ENCODE results near the gene MST1R. TPM values are rescaled to one million over a fixed set of nuclear protein-coding genes. Genes with fewer than 3 reads are reported as not detected.
"Not testable (repeated sequence)": the region's sequence is repeated elsewhere in the genome, so short reads cannot be mapped to it uniquely, and the experiment has no call there.

MST1R gene
- total RNA-seq, 5 donors from 2014 or later (not counting 1 experiment from before 2014, with no cell fraction given), result 0.59 to 1.6 (median 1.3) TPM

DNA sequence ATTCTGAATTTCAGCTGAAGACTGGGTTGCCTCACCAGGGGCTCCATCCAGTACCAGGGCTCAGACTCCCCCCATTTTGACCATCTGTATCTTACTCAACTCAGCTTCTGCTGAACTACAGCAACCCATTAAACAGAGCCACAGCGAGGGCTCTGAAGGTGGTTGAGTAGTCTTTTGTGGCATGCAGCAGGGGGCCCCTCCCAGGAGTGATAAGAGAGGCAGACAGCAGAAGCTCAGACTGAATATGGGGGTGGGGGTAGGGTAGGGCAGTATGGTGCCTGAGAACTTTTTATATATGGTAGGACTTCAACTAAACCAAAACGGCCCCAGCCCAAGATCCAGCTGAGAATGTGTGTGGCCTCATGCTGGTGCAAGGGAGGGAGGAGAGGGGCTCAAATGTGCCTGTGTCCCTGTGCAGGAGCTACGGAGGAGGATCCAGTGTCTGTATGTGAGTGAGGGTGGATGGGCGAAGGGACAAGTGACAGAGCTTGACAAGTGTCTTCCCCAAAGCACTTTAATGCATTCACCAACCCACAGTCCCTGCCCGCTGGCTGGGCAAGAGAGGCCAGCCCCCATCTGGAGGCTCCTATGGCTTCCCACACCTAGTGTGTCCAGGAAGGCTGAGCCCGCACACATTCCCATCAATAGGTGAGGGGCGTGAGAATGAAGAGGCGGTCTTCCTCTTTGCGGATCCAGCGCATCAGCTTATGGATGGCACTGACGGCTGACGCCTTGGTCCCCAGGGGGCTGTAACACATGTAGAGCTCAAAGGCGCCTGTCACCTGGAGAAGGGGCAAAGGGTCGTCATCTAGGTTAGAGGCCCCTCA, 4.9 kb upstream of the MST1R start:
- Histone ChIP-seq H3K9me3 (no peaks in the 10 kb centered on the region), H3K27ac (ENCODE audit: low read length) (no peak overlapping the region), H3K4me1 (ENCODE audit: control insufficient read depth in 1 of 2, extremely low read depth in 1 of 2, insufficient read depth in 2 of 2, low read length in 2 of 2) (peaks cover 13 to 30% of the 10 kb centered on the region in 2 experiments), H3K4me3 (ENCODE audit: control insufficient read depth in 1 of 2, extremely low read depth in 1 of 2, low read length in 1 of 2) (no peak overlapping the region), H3K36me3 (ENCODE audit: control insufficient read depth in 2 of 2, extremely low read depth in 1 of 2, insufficient read depth in 1 of 2, low read length in 1 of 2) (peaks cover 17 to 37% of the 10 kb centered on the region in 2 donors), H3K27me3 (replicated peaks in 1 of 2; ENCODE audit: control insufficient read depth in 2 of 2, extremely low read depth in 1 of 2, insufficient read depth in 2 of 2, low read length in 1 of 2) (no peaks in the 10 kb centered on the region)
- Mint-ChIP-seq H3K9me3 (no peaks in the 10 kb centered on the region), H3K27me3 (no peaks in the 10 kb centered on the region), H3K4me3 (no peak overlapping the region), H3K4me1 (peaks cover 21 to 29% (median 28%) of the 10 kb centered on the region in 3 donors), H3K27ac (no peak overlapping the region), H3K36me3 (peaks cover 28% of the 10 kb centered on the region)
- CTCF ChIA-PET, result interaction anchor here in 1 of 2 donors (0.6 kb wide), 1 partner anchor 21 kb away, joined by 6 read pairs; no protein-coding TSS in a partner anchor
- POLR2A ChIA-PET, result no interaction called here
- ATAC-seq (replicated peaks in 1 of 4) (no peak), DNase-seq (no peak)
- WGBS (ENCODE audit: insufficient coverage), result 100% methylated on average over 8 of the region's 14 CpGs

DNA sequence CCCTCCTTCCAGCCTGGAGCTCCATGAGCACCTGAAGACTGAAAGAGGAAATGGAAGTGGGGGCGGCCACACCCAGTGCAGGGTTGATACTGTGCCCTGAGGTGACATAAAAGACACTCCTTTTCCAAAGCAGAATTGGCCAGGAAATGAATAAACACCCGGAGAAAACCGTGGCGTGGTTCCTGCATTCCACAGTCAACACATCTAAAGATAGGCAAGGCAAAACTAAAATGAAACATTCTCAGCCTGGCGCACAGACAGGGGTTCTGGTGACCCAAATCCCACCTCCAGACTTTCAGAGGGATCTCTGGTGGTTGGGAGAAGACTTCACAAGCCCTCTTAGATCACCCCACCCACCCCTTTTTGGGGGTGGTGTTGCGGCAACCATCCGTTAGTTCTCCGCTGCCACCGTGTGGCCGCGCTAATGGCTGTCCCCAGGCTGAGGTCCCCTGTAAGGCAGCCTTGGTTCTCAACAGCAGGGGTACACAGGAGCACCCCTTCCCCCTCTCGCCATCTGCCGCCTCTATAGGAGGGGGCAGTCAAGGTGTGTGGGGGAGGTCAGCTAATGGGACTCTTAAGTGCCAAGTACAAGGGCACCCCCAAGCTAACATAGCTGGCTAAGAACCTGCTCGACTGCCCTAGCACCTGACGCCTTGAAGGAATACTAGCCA, 2.5 kb upstream of the MST1R start:
- H3K27ac ChIP-seq (ENCODE audit: low read length), result peak overlapping the region; percentile 11

GRCh38 chr3:49904448-49904847, 775 bp upstream of the MST1R start:
- H3K9me3 ChIP-seq; H3K36me3 Mint-ChIP-seq; H3K4me3 ChIP-seq (ENCODE audit: control insufficient read depth in 1 of 2, extremely low read depth in 1 of 2, low read length in 1 of 2); H3K27me3 ChIP-seq (replicated peaks in 1 of 2; ENCODE audit: control insufficient read depth in 2 of 2, extremely low read depth in 1 of 2, insufficient read depth in 2 of 2, low read length in 1 of 2); CTCF ChIA-PET; H3K27ac ChIP-seq (ENCODE audit: low read length); H3K27me3 Mint-ChIP-seq; H3K9me3 Mint-ChIP-seq; DNase-seq; ATAC-seq (replicated peaks in 1 of 4): not testable (repeated sequence)
- peaks cover 2 to 14% of the 10 kb centered on the region in 2 donors for H3K36me3 ChIP-seq (ENCODE audit: control insufficient read depth in 2 of 2, extremely low read depth in 1 of 2, insufficient read depth in 1 of 2, low read length in 1 of 2)
- POLR2A ChIA-PET, result interaction anchor here in 1 of 2 donors (0.7 kb wide), 1 partner anchor 1481 kb away, joined by 4 read pairs; the partner anchor contains the start of gene MANF
- Mint-ChIP-seq H3K4me1 (peaks cover 21 to 36% (median 30%) of the 10 kb centered on the region in 3 donors), H3K4me3 (peak overlapping the region in 2 of 3 donors; percentile 74 to 80), H3K27ac (peak overlapping the region; percentile 84 to 87)
- H3K4me1 ChIP-seq (ENCODE audit: control insufficient read depth in 1 of 2, extremely low read depth in 1 of 2, insufficient read depth in 2 of 2, low read length in 2 of 2), result peaks cover 13 to 37% of the 10 kb centered on the region in 2 experiments
- 100% methylated on average over 8 of the region's 13 CpGs for WGBS (ENCODE audit: insufficient coverage)

More for the DNA sequence above, 2.5 kb upstream of the MST1R start:
- CTCF ChIA-PET, result no interaction called here
- POLR2A ChIA-PET, result no interaction called here
- no peaks in the 10 kb centered on the region for H3K27me3 Mint-ChIP-seq
- H3K36me3 Mint-ChIP-seq, result peaks cover 13% of the 10 kb centered on the region
- no peaks in the 10 kb centered on the region for H3K9me3 ChIP-seq
- DNase-seq (peak in 31 of 35 experiments; percentile 19 to 68 (median 43)), ATAC-seq (replicated peaks in 1 of 4) (peak; percentile 29 to 53 (median 32))
- H3K27me3 ChIP-seq (replicated peaks in 1 of 2; ENCODE audit: control insufficient read depth in 2 of 2, extremely low read depth in 1 of 2, insufficient read depth in 2 of 2, low read length in 1 of 2), result no peaks in the 10 kb centered on the region
- H3K27ac Mint-ChIP-seq, result peak overlapping the region; percentile 78 to 88
- peaks cover 8 to 21% of the 10 kb centered on the region in 2 donors for H3K36me3 ChIP-seq (ENCODE audit: control insufficient read depth in 2 of 2, extremely low read depth in 1 of 2, insufficient read depth in 1 of 2, low read length in 1 of 2)
- H3K4me3 ChIP-seq (ENCODE audit: control insufficient read depth in 1 of 2, extremely low read depth in 1 of 2, low read length in 1 of 2), result no peak overlapping the region
- H3K4me3 Mint-ChIP-seq, result peak overlapping the region; percentile 31 to 74 (median 56)
- no peaks in the 10 kb centered on the region for H3K9me3 Mint-ChIP-seq
- WGBS (ENCODE audit: insufficient coverage), result 61% methylated on average over 3 of the region's 15 CpGs
- H3K4me1 ChIP-seq (ENCODE audit: control insufficient read depth in 1 of 2, extremely low read depth in 1 of 2, insufficient read depth in 2 of 2, low read length in 2 of 2), result peaks cover 13 to 37% of the 10 kb centered on the region in 2 experiments
- peaks cover 21 to 34% (median 30%) of the 10 kb centered on the region in 3 donors for H3K4me1 Mint-ChIP-seq

GRCh38 chr3:49902511-49903345, 945 bp downstream of the MST1R start:
- no peak overlapping the region for H3K27ac Mint-ChIP-seq

GRCh38 chr3:49901366-49902339, 2.0 kb downstream of the MST1R start:
- Histone ChIP-seq H3K4me3 (ENCODE audit: control insufficient read depth in 1 of 2, extremely low read depth in 1 of 2, low read length in 1 of 2) (no peak overlapping the region), H3K27ac (ENCODE audit: low read length) (no peak overlapping the region), H3K4me1 (ENCODE audit: control insufficient read depth in 1 of 2, extremely low read depth in 1 of 2, insufficient read depth in 2 of 2, low read length in 2 of 2) (peaks cover 12 to 35% of the 10 kb centered on the region in 2 experiments), H3K9me3 (no peaks in the 10 kb centered on the region), H3K36me3 (ENCODE audit: control insufficient read depth in 2 of 2, extremely low read depth in 1 of 2, insufficient read depth in 1 of 2, low read length in 1 of 2) (no peaks in the 10 kb centered on the region), H3K27me3 (replicated peaks in 1 of 2; ENCODE audit: control insufficient read depth in 2 of 2, extremely low read depth in 1 of 2, insufficient read depth in 2 of 2, low read length in 1 of 2) (no peaks in the 10 kb centered on the region)
- no peaks in the 10 kb centered on the region for H3K36me3 Mint-ChIP-seq
- WGBS (ENCODE audit: insufficient coverage), result no CpG with 5 or more reads among the region's 11 CpGs
- no peak for ATAC-seq (replicated peaks in 1 of 4)
- peaks cover 19 to 31% (median 27%) of the 10 kb centered on the region in 3 donors for H3K4me1 Mint-ChIP-seq
- DNase-seq, result no peak
- ChIA-PET POLR2A (interaction anchor here in 1 of 2 donors (0.5 kb wide), 1 partner anchor 77 kb away, joined by 8 read pairs; no protein-coding TSS in a partner anchor), CTCF (interaction anchor here in 1 of 2 donors (0.8 kb wide), 1 partner anchor 63 kb away, joined by 3 read pairs; no protein-coding TSS in a partner anchor)
- H3K4me3 Mint-ChIP-seq, result no peak overlapping the region
- H3K9me3 Mint-ChIP-seq, result no peaks in the 10 kb centered on the region
- no peak overlapping the region for H3K27ac Mint-ChIP-seq
- H3K27me3 Mint-ChIP-seq, result no peaks in the 10 kb centered on the region

More at GRCh38 chr3:49902511-49903345, 945 bp downstream of the MST1R start:
- no peak overlapping the region for H3K4me3 ChIP-seq (ENCODE audit: control insufficient read depth in 1 of 2, extremely low read depth in 1 of 2, low read length in 1 of 2)
- H3K9me3 Mint-ChIP-seq, result no peaks in the 10 kb centered on the region
- no peaks in the 10 kb centered on the region for H3K27me3 ChIP-seq (replicated peaks in 1 of 2; ENCODE audit: control insufficient read depth in 2 of 2, extremely low read depth in 1 of 2, insufficient read depth in 2 of 2, low read length in 1 of 2)
- CTCF ChIA-PET, result no interaction called here
- no peaks in the 10 kb centered on the region for H3K27me3 Mint-ChIP-seq
- no peak overlapping the region for H3K27ac ChIP-seq (ENCODE audit: low read length)
- no peaks in the 10 kb centered on the region for H3K36me3 Mint-ChIP-seq
- H3K4me1 Mint-ChIP-seq, result peaks cover 21 to 36% (median 30%) of the 10 kb centered on the region in 3 donors
- H3K9me3 ChIP-seq, result no peaks in the 10 kb centered on the region
- ATAC-seq (replicated peaks in 1 of 4), result no peak
- POLR2A ChIA-PET, result no interaction called here
- no peaks in the 10 kb centered on the region for H3K36me3 ChIP-seq (ENCODE audit: control insufficient read depth in 2 of 2, extremely low read depth in 1 of 2, insufficient read depth in 1 of 2, low read length in 1 of 2)
- peaks cover 13 to 37% of the 10 kb centered on the region in 2 experiments for H3K4me1 ChIP-seq (ENCODE audit: control insufficient read depth in 1 of 2, extremely low read depth in 1 of 2, insufficient read depth in 2 of 2, low read length in 2 of 2)
- WGBS (ENCODE audit: insufficient coverage), result 97% methylated on average over 40 of the region's 44 CpGs
- DNase-seq, result no peak
- H3K4me3 Mint-ChIP-seq, result peak overlapping the region in 1 of 3 donors; percentile 38

Data from T-cell (primary cell).